Testis (tissue), 2 donors: ENCODE measurements around the gene FAM219B.

ENCODE experiments used
- POLR2A ChIP-seq: fragments of 450-650 bp; IDR thresholded peaks from one replicate; pipeline ENCODE4 v1.6.1; 2017; ENCODE audit warnings: antibody characterized with exemption, mild to moderate bottlenecking, moderate library complexity
- TF ChIP-seq, protein P1 (sequence below), 3 experiments: fragments of 450-650 bp in 2 of 3; fragments of 200-600 bp in 1 of 3; sonication (generic) in 1 of 3; IDR thresholded peaks; one replicate each; pipeline ENCODE4 v1.5.1; 2016 to 2019; ENCODE audit warnings: antibody characterized with exemption in 3 of 3, mild to moderate bottlenecking in 2 of 3, moderate library complexity in 1 of 3

DNA sequence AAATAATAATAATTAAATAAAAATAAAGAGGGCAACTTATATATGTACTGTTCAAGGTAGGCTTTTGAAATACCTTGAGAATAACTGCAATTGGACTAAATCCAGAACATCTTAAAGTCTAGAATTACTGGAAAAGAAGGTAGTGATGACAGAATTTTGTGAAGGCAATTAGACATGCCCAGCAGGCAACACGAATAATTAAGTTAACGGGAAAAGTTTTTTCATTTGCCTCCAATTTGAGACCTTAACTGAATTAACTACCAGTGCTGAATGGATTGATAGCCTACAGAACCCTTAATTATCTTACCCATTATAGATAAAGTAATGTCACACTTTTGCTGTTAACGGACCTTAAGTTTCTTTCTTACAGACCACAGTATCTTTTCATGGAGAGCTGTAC, 17.9 kb upstream of the FAM219B start:
- TF ChIP-seq, protein P1, sequence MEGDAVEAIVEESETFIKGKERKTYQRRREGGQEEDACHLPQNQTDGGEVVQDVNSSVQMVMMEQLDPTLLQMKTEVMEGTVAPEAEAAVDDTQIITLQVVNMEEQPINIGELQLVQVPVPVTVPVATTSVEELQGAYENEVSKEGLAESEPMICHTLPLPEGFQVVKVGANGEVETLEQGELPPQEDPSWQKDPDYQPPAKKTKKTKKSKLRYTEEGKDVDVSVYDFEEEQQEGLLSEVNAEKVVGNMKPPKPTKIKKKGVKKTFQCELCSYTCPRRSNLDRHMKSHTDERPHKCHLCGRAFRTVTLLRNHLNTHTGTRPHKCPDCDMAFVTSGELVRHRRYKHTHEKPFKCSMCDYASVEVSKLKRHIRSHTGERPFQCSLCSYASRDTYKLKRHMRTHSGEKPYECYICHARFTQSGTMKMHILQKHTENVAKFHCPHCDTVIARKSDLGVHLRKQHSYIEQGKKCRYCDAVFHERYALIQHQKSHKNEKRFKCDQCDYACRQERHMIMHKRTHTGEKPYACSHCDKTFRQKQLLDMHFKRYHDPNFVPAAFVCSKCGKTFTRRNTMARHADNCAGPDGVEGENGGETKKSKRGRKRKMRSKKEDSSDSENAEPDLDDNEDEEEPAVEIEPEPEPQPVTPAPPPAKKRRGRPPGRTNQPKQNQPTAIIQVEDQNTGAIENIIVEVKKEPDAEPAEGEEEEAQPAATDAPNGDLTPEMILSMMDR (IDR thresholded peaks at IDR 0.05), result no peak
- no peak for TF ChIP-seq POLR2A
